Omental fat pad (tissue), 4 donors: ENCODE measurements around the gene AMER3. TPM values are rescaled to one million over a fixed set of nuclear protein-coding genes. Genes with fewer than 3 reads are reported as not detected.
"Not testable (repeated sequence)": the region's sequence is repeated elsewhere in the genome, so short reads cannot be mapped to it uniquely, and the experiment has no call there.

Source experiments
- ATAC-seq: fragments of 150-250 bp; one replicate; pipeline ENCODE4 v1.9.1; 2016; ENCODE audit warnings: mild to moderate bottlenecking, moderate library complexity; ENCODE audit not compliant: low FRiP score
- DNase-seq: peaks from one replicate; pipeline ENCODE4 v3.0.0-alpha.2; 2019; ENCODE audit warnings: low spot score
- CTCF ChIP-seq, 3 donors: fragments of 450-650 bp; IDR thresholded peaks; one replicate each; pipeline ENCODE4 v1.5.1; 2016 to 2017; ENCODE audit warnings: antibody characterized with exemption in 3 of 3, mild to moderate bottlenecking in 3 of 3, moderate library complexity in 2 of 3
- total RNA-seq, 4 donors: library from RNA; depleted of rRNA; stranded (reverse); fragments of >200 nt; gene quantifications; one replicate each; pipeline ENCODE4 v1.1.0, GENCODE V29; 2016

The AMER3 gene
- total RNA-seq, 4 donors from 2014 or later = not detected

DNA sequence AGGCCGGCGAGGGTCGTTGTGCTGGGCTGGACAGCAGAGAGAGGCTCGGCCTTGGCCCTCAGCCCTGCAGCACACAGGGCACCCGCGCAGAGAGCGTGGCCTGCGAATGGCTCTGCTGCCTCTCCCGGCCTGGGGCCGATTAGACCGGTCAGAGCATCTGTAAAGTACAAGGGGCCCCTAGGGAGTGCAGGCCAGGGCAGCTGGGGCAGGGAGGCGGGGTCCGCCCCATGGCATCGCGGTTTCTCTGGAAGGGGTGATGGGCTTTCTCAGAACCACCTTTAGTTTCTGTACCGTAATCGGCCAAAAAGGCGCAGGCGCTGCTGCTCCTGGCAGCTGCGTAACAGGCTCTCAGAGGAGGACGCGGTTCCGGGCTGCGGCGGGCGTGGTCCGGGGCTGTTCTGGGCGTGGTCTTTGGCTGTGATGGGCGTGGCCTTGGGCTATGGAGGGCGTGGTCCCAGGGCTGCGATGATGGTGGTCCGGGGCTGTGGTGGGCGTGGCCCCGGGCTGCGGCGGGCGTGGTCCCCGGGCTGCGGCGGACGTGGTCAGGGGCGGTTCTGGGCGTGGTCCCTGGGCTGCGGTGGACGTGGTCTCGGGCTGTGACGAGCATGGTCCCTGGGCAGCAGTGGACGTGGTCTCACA lies 27.9 kb upstream of the AMER3 start:
- ATAC-seq = peak; percentile 97
- no peak for TF ChIP-seq CTCF (IDR thresholded peaks at IDR 0.05)
- DNase-seq = peak; percentile 75

DNA sequence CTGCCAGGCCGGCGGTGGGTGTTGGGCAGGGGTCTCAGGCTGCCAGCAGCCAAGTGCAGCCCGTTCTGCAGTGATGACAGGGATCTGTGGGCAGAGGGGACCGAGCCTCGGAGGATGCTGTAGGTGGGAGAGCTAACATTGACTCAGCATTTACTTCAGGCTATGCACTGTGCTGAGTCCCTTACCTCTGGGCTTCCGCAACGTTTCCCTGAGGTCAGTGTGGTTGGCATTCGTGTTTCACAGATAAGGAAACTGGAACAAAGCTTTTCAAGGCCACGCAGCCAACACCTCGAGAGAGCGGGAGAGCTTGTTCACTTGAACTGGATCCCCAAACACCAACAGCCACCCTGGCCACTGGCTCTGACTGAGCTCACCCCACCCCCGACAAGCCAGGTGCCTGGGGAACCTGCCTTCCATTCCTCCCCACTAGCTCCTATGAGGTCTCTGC lies 27.3 kb upstream of the AMER3 start:
- ATAC-seq (peak; percentile 62), DNase-seq (no peak)
- TF ChIP-seq CTCF (IDR thresholded peaks at IDR 0.05) = no peak

DNA sequence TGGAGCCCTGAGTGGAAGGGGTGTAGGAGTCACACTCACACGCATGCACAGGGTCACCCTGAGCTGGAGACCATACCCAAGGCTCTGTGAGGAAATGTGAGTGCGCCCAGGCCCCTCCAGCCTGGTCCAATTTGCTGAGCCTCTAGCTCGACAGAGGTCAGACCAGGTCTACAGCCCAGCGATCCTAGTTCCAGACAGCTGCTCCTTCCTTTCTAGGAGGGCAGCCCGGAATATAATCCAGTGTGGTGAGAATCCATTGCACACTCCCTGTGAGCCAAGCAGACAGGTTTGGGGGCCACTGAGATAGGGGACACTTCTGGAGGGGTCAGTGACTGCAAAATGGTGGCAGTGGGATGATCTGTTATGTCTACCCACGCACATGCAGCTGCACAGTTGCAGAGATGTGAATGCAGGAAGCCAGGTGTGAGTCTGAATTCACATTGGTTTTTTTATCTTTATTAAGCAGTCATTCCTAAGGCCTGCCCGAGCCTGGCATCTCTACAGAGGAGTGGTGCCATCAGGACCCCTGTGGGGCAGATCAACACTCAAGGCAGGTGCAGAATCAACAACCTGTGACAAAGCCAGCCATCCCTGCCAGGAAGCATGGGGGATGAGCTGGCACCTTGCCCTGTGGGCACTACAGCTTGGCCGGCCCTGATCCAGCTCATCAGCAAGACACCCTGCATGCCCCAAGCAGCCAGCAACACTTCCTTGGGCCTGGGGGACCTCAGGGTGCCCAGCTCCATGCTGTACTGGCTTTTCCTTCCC lies 26.6 kb upstream of the AMER3 start, which contains the start of gene GPR148:
Gene GPR148, plus strand, starts transcription at position 522 of the 768 bp plus-strand sequence. Its CDS starts 82 bp downstream, at position 604.
- ATAC-seq (no peak), DNase-seq (no peak)
- no peak for TF ChIP-seq CTCF (IDR thresholded peaks at IDR 0.05)

- no peak for DNase-seq
- no peak for ATAC-seq
- TF ChIP-seq CTCF (IDR thresholded peaks at IDR 0.05) = no peak
These were observed 25.7 kb upstream of the AMER3 start for GRCh38 chr2:130729322-130730299.

- not testable (repeated sequence) for ATAC-seq, DNase-seq
These were observed 23.1 kb upstream of the AMER3 start for GRCh38 chr2:130732257-130732656.

- no peak for ATAC-seq
- DNase-seq = no peak
- no peak for TF ChIP-seq CTCF (IDR thresholded peaks at IDR 0.05)
These were observed 20.1 kb upstream of the AMER3 start for GRCh38 chr2:130735200-130735599.

- no peak for DNase-seq
- no peak for ATAC-seq
- no peak for TF ChIP-seq CTCF (IDR thresholded peaks at IDR 0.05)
These were observed 18.9 kb upstream of the AMER3 start for GRCh38 chr2:130736487-130736886.
